Measurements from ENCODE around the gene REXO2. TPM values are rescaled to one million over a fixed set of nuclear protein-coding genes. Genes with fewer than 3 reads are reported as not detected.

The REXO2 gene
- total and polyA plus RNA-seq, 2 of the 4 experiments (the other 2 are of a cell fraction): 179 to 255 TPM

DNA sequence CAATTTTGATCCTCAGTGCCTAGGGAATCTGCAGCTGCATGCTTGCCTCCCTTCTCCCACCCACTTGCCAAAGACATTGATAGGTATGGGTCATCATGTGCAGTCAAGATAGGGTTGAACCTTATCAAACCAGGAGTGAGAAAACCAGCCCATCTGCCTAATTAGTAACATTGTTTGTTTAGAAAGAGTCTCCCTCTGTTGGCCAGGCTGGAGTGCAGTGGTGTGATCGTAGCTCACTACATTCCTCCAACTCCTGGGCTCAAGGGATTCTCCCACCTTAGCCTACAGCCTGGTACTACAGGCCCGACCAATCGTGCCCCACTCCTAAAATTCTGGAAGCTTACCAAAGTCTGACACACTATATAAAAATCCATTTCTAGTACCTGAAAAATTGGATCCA lies 43.5 kb upstream of the REXO2 start:
- no peak overlapping the region for H2BK15ac ChIP-seq (ENCODE audit: low read depth, low read length)
- in situ Hi-C loops (cut with MboI; ENCODE audit: low sequenced_read_pairs): loop anchor here (5.0 kb wide), 1 partner anchor 43 kb away; no protein-coding TSS in a partner anchor
- no peaks in the 10 kb centered on the region for H4K20me1 ChIP-seq (ENCODE audit: insufficient read depth, low read length)
- 0 out of 2 replicates have a peak, but pooled peaks cover 3% of the 10 kb centered on the region for H3K9me1 ChIP-seq (ENCODE audit: insufficient read depth, low read length)
- no peak overlapping the region for H2BK5ac ChIP-seq (ENCODE audit: low read depth, low read length, poor library complexity, severe bottlenecking)
- no peak overlapping the region for H3K27ac ChIP-seq (ENCODE audit: insufficient read depth, low read length)
- H4K5ac ChIP-seq (ENCODE audit: low read depth, low read length): no peak overlapping the region
- no peak overlapping the region for H2AFZ ChIP-seq (replicated peaks; ENCODE audit: low read length, poor library complexity)
- peak overlapping the region; percentile 53 for H2AK9ac ChIP-seq (replicated peaks; ENCODE audit: low read depth, low read length, poor library complexity)
- DNase-seq (no peak), ATAC-seq (ENCODE audit: low read depth) (no peak)
- peaks cover 5 to 9% of the 10 kb centered on the region in 2 experiments; a peak in 3 of 4 replicates for H3K79me1 ChIP-seq (ENCODE audit: low read depth in 1 of 2, low read length in 2 of 2)
- H3K4ac ChIP-seq (ENCODE audit: low read depth, low read length): no peak overlapping the region
- H3K56ac ChIP-seq (ENCODE audit: extremely low read depth, insufficient read depth, low read length): no peak overlapping the region
- no peak overlapping the region; the same call in 1 of the 2 replicates for H4K91ac ChIP-seq (ENCODE audit: insufficient read depth, low read depth, low read length)
- H3K4me2 ChIP-seq (ENCODE audit: low read depth, low read length): no peak overlapping the region
- intact Hi-C loops (cut with micrococcal nuclease): no loop called here
- CTCF ChIA-PET: interaction anchor here (1.1 to 1.5 kb wide), 3 partner anchors 9 to 36 kb away, joined by 4 to 7 read pairs (median 6); no protein-coding TSS in a partner anchor
- POLR2A ChIA-PET (ENCODE audit: unreplicated experiment): no interaction called here
- H2BK20ac ChIP-seq (ENCODE audit: low read depth, low read length): no peak overlapping the region
- no peak overlapping the region for H4K8ac ChIP-seq (ENCODE audit: low read depth in 2 of 2, low read length in 2 of 2)
- H3K36me3 ChIP-seq (ENCODE audit: control insufficient read depth, insufficient read depth, low read length): no peaks in the 10 kb centered on the region
- BruUV-seq (replicated peaks): no TSS peak
- H3K27me3 ChIP-seq (ENCODE audit: control insufficient read depth, insufficient read depth, low read length): no peaks in the 10 kb centered on the region
- H3K23ac ChIP-seq (ENCODE audit: low read depth, low read length): no peak overlapping the region
- no peak overlapping the region for H3K18ac ChIP-seq (ENCODE audit: low read depth, low read length)
- TF ChIP-seq FOS (IDR thresholded peaks at IDR 0.05; ENCODE audit: low read depth, low read length) (no peak), ELK1 (IDR thresholded peaks at IDR 0.05; ENCODE audit: borderline replicate concordance, low read depth, low read length) (no peak), POLR2A (IDR thresholded peaks at IDR 0.05; ENCODE audit: low read depth, low read length) (no peak), USF2 (IDR thresholded peaks at IDR 0.05; ENCODE audit: low read depth, low read length) (no peak), SMC3 (IDR thresholded peaks at IDR 0.05; ENCODE audit: low read depth, low read length) (0 out of 2 replicates have a peak, but pooled peaks have one; percentile 12), CEBPB (IDR thresholded peaks at IDR 0.05; ENCODE audit: low read depth, low read length) (no peak), BHLHE40 (IDR thresholded peaks at IDR 0.05; ENCODE audit: low read depth, low read length) (no peak)
- TF ChIP-seq, protein P1, sequence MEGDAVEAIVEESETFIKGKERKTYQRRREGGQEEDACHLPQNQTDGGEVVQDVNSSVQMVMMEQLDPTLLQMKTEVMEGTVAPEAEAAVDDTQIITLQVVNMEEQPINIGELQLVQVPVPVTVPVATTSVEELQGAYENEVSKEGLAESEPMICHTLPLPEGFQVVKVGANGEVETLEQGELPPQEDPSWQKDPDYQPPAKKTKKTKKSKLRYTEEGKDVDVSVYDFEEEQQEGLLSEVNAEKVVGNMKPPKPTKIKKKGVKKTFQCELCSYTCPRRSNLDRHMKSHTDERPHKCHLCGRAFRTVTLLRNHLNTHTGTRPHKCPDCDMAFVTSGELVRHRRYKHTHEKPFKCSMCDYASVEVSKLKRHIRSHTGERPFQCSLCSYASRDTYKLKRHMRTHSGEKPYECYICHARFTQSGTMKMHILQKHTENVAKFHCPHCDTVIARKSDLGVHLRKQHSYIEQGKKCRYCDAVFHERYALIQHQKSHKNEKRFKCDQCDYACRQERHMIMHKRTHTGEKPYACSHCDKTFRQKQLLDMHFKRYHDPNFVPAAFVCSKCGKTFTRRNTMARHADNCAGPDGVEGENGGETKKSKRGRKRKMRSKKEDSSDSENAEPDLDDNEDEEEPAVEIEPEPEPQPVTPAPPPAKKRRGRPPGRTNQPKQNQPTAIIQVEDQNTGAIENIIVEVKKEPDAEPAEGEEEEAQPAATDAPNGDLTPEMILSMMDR (conservative IDR thresholded peaks at IDR 0.05; ENCODE audit: low read depth, low read length): peak; percentile 34
- WGBS, 2 experiments (ENCODE audit: extremely low coverage in 2 of 2, insufficient read length in 1 of 2): no CpG with 5 or more reads among the region's 3 CpGs
- H2BK120ac ChIP-seq (ENCODE audit: low read depth, low read length): no peak overlapping the region
- no peak overlapping the region for H3K14ac ChIP-seq (replicated peaks; ENCODE audit: low read depth, low read length)
- H3K9ac ChIP-seq (ENCODE audit: low read depth, low read length): no peak overlapping the region
- H3K4me1 ChIP-seq (ENCODE audit: control insufficient read depth, insufficient read depth, low read length): peaks cover 4% of the 10 kb centered on the region; the same call in 1 of the 2 replicates
- dilution Hi-C loops (cut with HindIII; ENCODE audit: low sequenced_read_pairs, unreplicated experiment): no loop called here
- no peaks in the 10 kb centered on the region for H3K9me3 ChIP-seq (ENCODE audit: control insufficient read depth, insufficient read depth, low read length)
- H2AK5ac ChIP-seq (ENCODE audit: low read depth, low read length): peak overlapping the region; percentile 48; the same call in 1 of the 2 replicates
- no peak overlapping the region for H3K4me3 ChIP-seq (ENCODE audit: insufficient read depth, low read depth, low read length)
